Thymus (tissue), 11 donors: ENCODE data around the gene RNF11. TPM values are rescaled to one million over a fixed set of nuclear protein-coding genes. Genes with fewer than 3 reads are reported as not detected.

Experiments
- DNase-seq, 9 donors: peaks; one replicate each; pipeline ENCODE4 v3.0.0-alpha.2; 2013; ENCODE audit warnings: low spot score in 9 of 9, low read depth in 6 of 9, missing footprints in 1 of 9
- H3K27ac ChIP-seq, 2 donors: one replicate each; pipeline ENCODE4 v1.5.1; 2013; ENCODE audit warnings: control low read depth in 1 of 2, low read depth in 1 of 2, low read length in 1 of 2, mild to moderate bottlenecking in 1 of 2, moderate library complexity in 1 of 2
- H3K27me3 ChIP-seq, 2 donors: one replicate each; pipeline ENCODE4 v1.5.1; 2013; ENCODE audit warnings: low read length in 1 of 2; ENCODE audit not compliant: control insufficient read depth in 2 of 2, insufficient read depth in 1 of 2
- H3K36me3 ChIP-seq, 2 donors: one replicate each; pipeline ENCODE4 v1.5.1; 2013; ENCODE audit warnings: low read length in 1 of 2, mild to moderate bottlenecking in 1 of 2, moderate library complexity in 1 of 2; ENCODE audit not compliant: control insufficient read depth in 2 of 2, insufficient read depth in 2 of 2
- H3K4me1 ChIP-seq, 2 donors: one replicate each; pipeline ENCODE4 v1.5.1; 2013; ENCODE audit warnings: low read length in 2 of 2; ENCODE audit not compliant: control insufficient read depth in 2 of 2, insufficient read depth in 2 of 2
- H3K4me3 ChIP-seq, 2 donors: one replicate each; pipeline ENCODE4 v1.5.1; 2013; ENCODE audit warnings: low read length in 2 of 2, control low read depth in 1 of 2, mild to moderate bottlenecking in 1 of 2
- H3K9me3 ChIP-seq, 2 donors: one replicate each; pipeline ENCODE4 v1.5.1; 2013; ENCODE audit warnings: low read length in 1 of 2, mild to moderate bottlenecking in 1 of 2; ENCODE audit not compliant: control insufficient read depth in 2 of 2, insufficient read depth in 1 of 2
- WGBS: extraction: QIAGEN DNeasy Blood & Tissue Kit; methylation state at CpG from one replicate; pipeline ENCODE4 v1.1.7; 2013; 5-methylcytosine and 5-hydroxymethylcytosine counted together
- polyA plus RNA-seq: library from polyadenylated mRNA; stranded (reverse); fragments of 200-250 nt; gene quantifications from one replicate; pipeline ENCODE4 v1.2.3, GENCODE V29; 2013
- total RNA-seq: library from RNA; stranded (reverse); fragments of 120-200 nt; gene quantifications from one replicate; pipeline ENCODE4 v1.2.4, GENCODE V29; 2013
- donor health status: healthy.

RNF11 gene
- total and polyA plus RNA-seq, 2 donors = 45.2 to 67.9 TPM

DNA sequence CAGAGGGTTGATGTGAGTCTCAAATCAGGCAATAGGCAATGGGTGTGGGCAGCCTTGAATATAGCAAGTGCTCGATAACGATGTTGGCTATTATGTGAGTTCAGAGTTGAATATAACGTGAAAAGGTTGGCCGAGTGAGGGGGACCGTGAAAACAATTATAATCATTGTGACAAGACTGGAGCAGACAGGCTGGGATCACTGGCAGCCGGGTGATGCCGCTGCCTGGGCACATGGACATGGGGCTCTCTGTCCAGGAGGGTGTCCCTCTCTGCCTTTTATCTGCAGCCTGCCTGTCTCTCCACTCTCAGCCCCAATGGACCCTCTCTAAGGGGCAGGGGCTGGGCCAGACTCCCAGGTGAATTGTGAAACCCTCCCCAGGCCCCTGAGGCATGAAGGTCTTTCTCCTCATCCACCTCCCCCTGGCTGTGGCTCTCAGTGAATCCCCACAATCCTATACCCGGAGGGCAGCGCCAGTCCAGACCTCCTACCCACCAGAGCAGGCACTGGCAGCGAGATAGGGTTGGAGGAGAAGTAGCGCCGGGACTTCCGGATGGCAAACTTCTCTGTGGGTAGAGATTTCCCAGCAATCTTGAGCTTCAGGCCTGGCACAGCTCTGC, 57.9 kb downstream of the RNF11 start:
- 97% methylated on average over 13 of the region's 13 CpGs for whole genome bisulfite sequencing
- DNase-seq = no peak
- Histone ChIP-seq H3K9me3 (peaks cover 0 to 4% of the 10 kb centered on the region in 2 donors), H3K4me3 (no peak overlapping the region), H3K27ac (no peak overlapping the region), H3K27me3 (no peaks in the 10 kb centered on the region), H3K36me3 (no peaks in the 10 kb centered on the region), H3K4me1 (peaks cover 0 to 15% of the 10 kb centered on the region in 2 donors)

DNA sequence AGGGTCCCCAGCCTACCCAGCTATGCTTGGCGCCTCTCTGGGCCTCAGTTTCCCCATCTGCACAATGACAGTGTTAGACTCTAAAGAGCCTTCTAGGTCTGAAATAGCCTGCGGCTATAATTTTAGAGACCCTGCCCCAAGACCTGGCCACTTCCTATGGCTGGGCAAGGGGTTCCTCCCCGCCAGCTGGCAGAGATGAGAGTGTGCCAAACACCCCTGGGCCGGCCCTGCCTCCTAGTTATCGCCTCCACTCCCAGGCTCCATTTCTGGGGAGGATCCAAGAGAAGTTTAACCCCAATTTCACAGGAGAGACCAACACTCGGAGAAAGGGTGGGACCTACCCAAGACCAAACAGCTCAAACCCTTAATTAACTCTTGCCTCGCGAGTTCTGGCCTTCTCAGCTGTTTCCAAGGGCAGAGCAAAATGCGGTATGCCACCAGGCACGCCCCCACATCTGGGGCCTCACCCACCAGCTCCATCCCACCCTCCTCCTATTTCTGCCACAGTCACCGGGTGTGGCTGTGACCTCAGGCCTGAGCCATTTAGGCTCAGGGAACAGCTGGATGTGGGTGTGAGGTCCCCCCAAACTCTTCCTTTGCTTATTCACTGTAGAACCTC, 58.6 kb downstream of the RNF11 start:
- no peak for DNase-seq
- H3K36me3 ChIP-seq = no peaks in the 10 kb centered on the region
- H3K9me3 ChIP-seq = peaks cover 0 to 8% of the 10 kb centered on the region in 2 donors
- H3K27me3 ChIP-seq = no peaks in the 10 kb centered on the region
- H3K4me1 ChIP-seq = peaks cover 0 to 15% of the 10 kb centered on the region in 2 donors
- no peak overlapping the region for H3K4me3 ChIP-seq
- 53% methylated on average over 11 of the region's 11 CpGs for WGBS
- no peak overlapping the region for H3K27ac ChIP-seq

DNA sequence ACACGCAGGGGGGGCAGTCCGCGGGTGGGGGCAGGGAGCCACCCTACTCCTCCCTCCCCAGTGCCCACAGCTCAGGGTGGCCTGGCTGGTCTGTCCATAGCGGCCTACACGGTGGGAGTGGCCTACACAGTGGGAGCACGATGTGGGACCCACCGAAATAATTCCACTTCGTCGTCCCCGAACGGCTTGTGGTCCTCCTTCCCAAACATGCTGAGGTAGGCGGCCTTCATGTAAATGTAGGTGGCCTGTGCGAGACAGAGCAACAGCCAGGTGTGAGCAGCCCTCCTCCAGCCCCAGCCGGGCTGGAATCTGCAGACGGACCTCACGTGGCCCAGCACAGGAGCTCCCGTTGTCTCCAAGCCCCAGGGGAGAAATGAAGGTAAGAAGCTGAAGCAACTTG, 59.9 kb downstream of the RNF11 start:
- H3K27ac ChIP-seq = no peak overlapping the region

DNA sequence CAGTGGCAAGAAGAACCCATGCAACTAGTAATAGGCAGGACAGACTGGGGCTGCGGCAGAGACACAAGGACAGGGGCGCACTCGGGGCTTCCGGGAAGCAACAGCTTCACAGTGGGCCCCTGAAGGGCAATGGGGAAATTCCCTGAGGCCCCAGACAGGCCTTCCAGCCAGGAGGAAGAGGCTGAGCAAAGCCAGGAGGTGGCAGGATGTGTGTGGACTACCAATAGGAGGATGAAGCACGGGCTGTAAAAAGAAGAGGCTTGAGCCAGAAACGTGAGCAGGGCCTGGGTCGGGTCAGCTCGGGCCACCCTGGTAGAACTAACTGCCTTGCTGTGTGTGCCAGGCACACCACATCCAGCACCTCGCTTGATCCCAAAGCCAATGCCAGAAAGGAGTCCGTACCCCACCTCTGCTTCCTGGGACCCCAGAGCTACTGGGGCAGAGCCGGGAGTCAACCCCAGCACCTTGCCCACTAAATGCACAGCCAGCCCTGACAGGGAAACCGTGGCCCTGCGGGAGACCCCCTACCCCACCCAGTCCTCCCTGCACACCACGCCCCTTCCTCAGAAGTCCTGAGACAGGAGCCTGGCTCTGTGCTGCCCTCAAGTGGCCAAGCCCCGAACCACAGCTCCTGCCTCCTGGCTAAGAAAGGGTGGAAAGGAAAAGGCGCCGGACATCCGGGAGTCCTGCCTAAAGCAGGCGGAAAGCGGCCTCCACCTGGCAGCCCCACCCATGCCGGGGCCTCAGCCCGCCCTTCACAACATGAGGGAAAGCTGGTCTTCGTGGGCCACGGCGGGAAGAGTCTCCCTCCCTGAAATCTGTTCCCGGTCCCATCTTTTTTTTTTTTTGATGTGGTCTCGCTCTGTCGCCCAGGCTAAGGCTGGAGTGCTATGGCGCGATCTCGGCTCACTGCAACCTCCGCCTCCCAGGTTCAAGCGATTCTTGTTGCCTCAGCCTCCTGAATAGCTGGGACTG, 60.6 kb downstream of the RNF11 start:
- peak overlapping the region; percentile 18 to 22 for H3K4me3 ChIP-seq
- no peaks in the 10 kb centered on the region for H3K36me3 ChIP-seq
- H3K4me1 ChIP-seq = peaks cover 0 to 15% of the 10 kb centered on the region in 2 donors
- DNase-seq = peak; percentile 33 to 77 (median 54)
- H3K27me3 ChIP-seq = no peaks in the 10 kb centered on the region
- WGBS = 28% methylated on average over 33 of the region's 33 CpGs
- peaks cover 0 to 8% of the 10 kb centered on the region in 2 donors for H3K9me3 ChIP-seq
- H3K27ac ChIP-seq = no peak overlapping the region

More for the DNA sequence above, 59.9 kb downstream of the RNF11 start:
- WGBS = 96% methylated on average over 17 of the region's 17 CpGs
- no peaks in the 10 kb centered on the region for H3K36me3 ChIP-seq
- H3K9me3 ChIP-seq = peaks cover 0 to 8% of the 10 kb centered on the region in 2 donors
- H3K4me1 ChIP-seq = peaks cover 0 to 15% of the 10 kb centered on the region in 2 donors
- H3K27me3 ChIP-seq = no peaks in the 10 kb centered on the region
- no peak for DNase-seq
- no peak overlapping the region for H3K4me3 ChIP-seq

DNA sequence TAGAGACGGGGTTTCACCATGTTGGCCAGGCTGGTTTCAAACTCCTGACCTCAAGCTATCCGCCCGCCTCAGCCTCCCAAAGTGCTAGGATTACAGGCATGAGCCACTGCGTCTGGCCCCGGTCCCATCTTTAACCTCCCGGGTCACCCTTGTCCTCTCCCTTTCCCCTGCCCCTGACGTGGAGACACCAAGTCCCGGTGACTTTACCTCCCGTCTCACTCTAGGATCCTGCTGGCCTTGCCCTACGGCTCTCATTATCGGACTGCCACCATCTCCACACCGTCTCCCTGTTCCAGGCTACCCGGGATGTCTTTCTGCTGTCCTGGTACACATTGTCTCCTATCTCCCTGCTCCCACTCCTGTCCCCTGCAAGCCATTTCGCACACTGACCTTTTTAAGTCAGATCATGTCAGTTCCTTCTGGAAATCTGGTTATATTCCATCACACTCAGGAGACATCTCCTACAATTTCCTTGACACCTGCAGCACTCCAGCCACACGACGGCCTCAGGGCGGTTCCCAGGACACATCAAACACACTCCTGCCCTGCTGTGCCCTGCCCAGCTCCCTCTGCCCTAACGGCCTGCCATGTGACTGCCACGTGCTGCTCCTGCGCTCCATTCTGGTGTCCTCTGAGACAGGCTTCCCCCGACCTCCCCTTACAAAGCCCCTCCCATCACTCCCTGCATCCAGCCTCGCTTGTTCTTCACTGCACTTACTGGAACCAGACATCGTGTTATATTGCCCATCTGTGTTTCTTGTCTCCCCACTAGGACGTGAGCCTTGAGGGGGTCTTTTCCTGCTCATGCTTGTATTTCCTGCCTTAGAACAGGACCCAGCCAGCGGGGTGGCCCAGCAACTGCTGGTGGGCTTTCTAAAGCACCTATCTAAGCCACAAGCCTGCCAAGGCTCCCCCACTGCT, 61.6 kb downstream of the RNF11 start:
- no peak overlapping the region for H3K4me3 ChIP-seq
- H3K27ac ChIP-seq = no peak overlapping the region
- H3K36me3 ChIP-seq = no peaks in the 10 kb centered on the region
- 92% methylated on average over 25 of the region's 25 CpGs for WGBS
- no peaks in the 10 kb centered on the region for H3K27me3 ChIP-seq
- H3K4me1 ChIP-seq = peaks cover 0 to 15% of the 10 kb centered on the region in 2 donors
- peaks cover 0 to 8% of the 10 kb centered on the region in 2 donors for H3K9me3 ChIP-seq
- no peak for DNase-seq

DNA sequence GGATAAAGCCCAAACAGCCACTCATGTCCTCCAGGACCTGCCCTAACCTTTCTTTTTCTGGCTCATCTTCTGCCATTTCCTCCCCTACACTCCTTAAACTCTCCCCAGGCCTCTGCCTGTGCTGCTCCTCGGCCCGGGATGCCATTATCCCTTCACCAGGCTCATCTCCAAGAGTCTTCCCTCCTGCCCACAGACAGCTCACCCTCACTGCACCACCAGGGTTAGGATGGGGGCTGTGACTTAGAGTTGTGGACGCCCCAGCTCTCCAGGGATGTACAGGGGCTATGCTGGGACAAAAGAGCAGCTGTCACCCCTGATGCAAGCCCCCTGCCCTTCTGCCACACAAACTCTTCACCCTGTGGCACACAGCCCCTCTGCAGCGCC, 62.2 kb downstream of the RNF11 start:
- 96% methylated on average over 4 of the region's 4 CpGs for WGBS
- Histone ChIP-seq H3K4me1 (peaks cover 0 to 15% of the 10 kb centered on the region in 2 donors), H3K27me3 (no peaks in the 10 kb centered on the region), H3K9me3 (peaks cover 0 to 8% of the 10 kb centered on the region in 2 donors), H3K27ac (no peak overlapping the region), H3K4me3 (no peak overlapping the region), H3K36me3 (no peaks in the 10 kb centered on the region)
- DNase-seq = no peak

DNA sequence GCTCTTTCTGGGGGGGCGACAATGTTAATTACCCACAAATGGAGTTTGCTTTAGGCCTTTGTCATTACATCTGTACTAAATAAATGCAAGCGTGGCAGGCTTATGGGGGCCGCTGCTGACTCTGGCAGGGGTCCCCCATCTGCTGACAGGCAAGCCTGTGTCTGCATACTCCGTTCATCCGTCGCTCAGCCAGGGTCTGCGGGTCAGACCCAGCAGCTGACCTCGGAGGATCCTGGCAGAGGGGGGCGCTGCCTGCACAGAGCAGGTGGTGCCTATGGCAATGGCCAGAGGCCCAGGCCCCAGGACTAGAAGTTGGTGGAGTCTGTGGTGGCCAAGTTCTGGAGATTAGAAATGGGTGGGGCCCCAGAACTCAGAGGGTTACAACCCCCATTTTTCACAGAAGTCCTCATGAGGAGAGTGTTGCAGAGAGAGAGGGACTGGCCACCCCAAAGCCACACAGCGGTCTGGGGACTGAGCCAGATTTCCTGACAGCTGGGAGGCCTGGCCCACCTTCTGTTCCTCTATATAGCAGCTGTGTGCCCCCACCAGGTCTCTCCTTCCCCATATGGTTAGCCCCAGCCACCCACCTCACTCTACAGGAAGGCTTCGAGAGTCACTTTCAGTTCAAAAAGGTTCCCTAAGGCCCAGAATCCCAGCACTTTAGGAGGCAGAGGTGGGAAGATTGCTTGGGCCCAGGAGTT, 63.3 kb downstream of the RNF11 start:
- no peak overlapping the region for H3K27ac ChIP-seq
- peaks cover 0 to 15% of the 10 kb centered on the region in 2 donors for H3K4me1 ChIP-seq
- H3K36me3 ChIP-seq = no peaks in the 10 kb centered on the region
- no peak for DNase-seq
- H3K4me3 ChIP-seq = no peak overlapping the region
- WGBS = 86% methylated on average over 11 of the region's 11 CpGs
- H3K27me3 ChIP-seq = no peaks in the 10 kb centered on the region
- peaks cover 0 to 8% of the 10 kb centered on the region in 2 donors for H3K9me3 ChIP-seq
